Vagina (tissue), 2 donors: Measurements from ENCODE around the gene DOCK4.

Experiments
- POLR2A ChIP-seq, 2 donors: fragments of 450-650 bp; IDR thresholded peaks; one replicate each; pipeline ENCODE4 v1.6.1; 2017; ENCODE audit warnings: antibody characterized with exemption in 2 of 2, mild to moderate bottlenecking in 2 of 2, moderate library complexity in 2 of 2
- POLR2AphosphoS5 ChIP-seq, 2 donors: sonication (generic); formaldehyde crosslinking; IDR thresholded peaks; one replicate each; pipeline ENCODE4 v1.9.0; 2017; ENCODE audit warnings: antibody characterized with exemption in 2 of 2, mild to moderate bottlenecking in 2 of 2, low read depth in 1 of 2; ENCODE audit not compliant: insufficient read depth in 1 of 2

DNA sequence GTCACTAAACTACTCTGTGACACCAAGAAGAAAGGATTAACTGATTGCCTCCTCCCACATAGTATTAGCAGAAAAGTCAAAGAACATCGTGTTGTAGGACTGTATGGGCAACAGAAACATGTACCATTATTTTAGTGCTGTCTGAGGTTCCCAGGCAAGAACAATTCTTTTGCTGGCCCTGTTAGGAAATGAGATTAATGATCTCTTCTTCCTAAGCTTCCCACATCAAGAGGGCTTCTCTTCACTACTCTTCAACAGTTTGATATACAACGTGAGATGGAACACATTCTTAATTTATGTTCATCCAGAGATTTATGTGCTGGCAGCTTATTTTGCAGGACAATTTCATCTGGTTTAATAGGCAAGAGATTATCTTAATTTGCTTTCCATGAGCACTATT lies 219.6 kb downstream of the DOCK4 start:
- TF ChIP-seq POLR2AphosphoS5 (IDR thresholded peaks at IDR 0.05; ENCODE audit: insufficient read depth in 1 of 2, low read depth in 1 of 2), result no peak
- TF ChIP-seq POLR2A (IDR thresholded peaks at IDR 0.05), result no peak
